Epidermal melanocyte (primary cell): ENCODE results near the gene ARHGAP25.
A peak's percentile ranks its signal among the peaks of the same experiment; 100 is the strongest.

Experiments
- DNase-seq: peaks from one replicate; pipeline ENCODE4 v3.0.0; 2011; ENCODE audit warnings: low spot score; ENCODE audit not compliant: insufficient read length

ARHGAP25 gene, protein sequence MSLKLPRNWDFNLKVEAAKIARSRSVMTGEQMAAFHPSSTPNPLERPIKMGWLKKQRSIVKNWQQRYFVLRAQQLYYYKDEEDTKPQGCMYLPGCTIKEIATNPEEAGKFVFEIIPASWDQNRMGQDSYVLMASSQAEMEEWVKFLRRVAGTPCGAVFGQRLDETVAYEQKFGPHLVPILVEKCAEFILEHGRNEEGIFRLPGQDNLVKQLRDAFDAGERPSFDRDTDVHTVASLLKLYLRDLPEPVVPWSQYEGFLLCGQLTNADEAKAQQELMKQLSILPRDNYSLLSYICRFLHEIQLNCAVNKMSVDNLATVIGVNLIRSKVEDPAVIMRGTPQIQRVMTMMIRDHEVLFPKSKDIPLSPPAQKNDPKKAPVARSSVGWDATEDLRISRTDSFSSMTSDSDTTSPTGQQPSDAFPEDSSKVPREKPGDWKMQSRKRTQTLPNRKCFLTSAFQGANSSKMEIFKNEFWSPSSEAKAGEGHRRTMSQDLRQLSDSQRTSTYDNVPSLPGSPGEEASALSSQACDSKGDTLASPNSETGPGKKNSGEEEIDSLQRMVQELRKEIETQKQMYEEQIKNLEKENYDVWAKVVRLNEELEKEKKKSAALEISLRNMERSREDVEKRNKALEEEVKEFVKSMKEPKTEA

GRCh38 chr2:68734688-68735525 lies at the start of gene ARHGAP25:
Gene ARHGAP25 (plus strand): TSS chr2:68734811. CDS start chr2:68735200, 389 bp downstream.
- no peak for DNase-seq

DNA sequence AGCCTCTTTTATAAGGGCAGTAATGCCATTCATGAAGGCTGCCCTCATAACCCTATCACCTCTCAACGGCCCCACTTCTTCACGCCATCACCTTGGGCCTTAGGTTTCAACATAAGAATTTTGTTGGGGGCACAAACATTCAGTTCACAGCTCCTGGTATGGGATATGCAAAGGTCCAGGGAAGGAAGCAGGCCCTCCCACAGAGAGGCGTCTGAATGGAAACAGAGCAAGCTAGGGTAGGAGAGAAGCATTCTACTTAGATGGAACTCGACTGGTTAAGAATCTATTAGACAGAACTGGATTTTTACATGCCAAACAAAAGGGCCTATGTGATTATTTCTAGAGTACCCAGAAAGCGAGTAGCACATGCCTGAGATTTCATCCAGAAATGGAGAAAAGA lies 48.4 kb upstream of the ARHGAP25 start:
- DNase-seq: no peak

- DNase-seq: no peak
These were observed 47.6 kb upstream of the ARHGAP25 start for GRCh38 chr2:68687018-68687417.

DNA sequence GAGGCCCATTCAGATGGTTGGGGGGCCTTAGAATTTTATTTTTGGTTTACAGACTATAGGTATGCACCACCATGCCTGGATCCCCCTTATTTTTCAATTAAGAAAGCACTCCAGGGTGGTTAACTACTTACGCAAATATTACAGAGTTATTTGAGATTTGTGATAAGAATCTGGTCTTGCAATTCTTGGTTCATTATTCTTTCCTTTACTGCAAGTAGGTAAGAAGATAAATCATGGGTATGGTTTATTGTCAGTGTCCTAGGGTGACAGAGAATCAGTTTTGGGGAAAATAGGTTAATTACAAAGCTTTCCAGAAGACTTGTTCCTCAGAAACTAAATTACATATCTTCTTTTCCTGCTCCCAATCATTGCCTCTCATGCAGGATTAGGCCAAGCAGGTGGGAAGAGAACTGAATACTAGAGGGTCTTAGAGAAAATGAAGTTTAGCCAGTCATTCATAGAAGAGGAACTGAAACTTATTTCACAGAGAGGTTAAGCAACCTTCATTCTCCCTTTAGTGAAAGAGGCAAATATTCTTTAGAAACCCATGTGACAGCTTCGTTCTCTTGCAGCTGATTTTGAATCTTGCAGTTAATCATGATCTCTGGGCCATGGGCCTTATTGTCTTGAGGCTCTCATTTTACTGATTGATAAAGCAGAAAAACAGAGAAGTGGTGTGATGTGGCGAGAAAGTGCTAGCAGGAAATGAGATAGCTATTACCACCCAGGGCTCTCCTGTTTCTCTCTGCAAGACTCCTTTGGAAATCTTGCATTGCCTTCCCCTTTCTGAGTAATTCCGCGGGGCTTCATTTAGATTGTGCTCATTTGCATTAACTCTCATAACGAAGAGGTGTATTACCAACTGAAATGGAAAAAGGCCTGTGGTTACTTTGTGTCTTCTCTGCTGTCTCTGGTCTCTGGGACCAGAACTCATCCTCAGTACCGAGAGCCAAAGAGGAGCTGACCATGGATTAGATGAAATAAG lies 44.8 kb upstream of the ARHGAP25 start:
- no peak for DNase-seq

- no peak for DNase-seq
These were observed 43.8 kb upstream of the ARHGAP25 start for GRCh38 chr2:68690851-68691250.

- no peak for DNase-seq
These were observed 42.1 kb upstream of the ARHGAP25 start for GRCh38 chr2:68692511-68692910.

GRCh38 chr2:68693951-68694350 lies 40.7 kb upstream of the ARHGAP25 start:
- no peak for DNase-seq

DNA sequence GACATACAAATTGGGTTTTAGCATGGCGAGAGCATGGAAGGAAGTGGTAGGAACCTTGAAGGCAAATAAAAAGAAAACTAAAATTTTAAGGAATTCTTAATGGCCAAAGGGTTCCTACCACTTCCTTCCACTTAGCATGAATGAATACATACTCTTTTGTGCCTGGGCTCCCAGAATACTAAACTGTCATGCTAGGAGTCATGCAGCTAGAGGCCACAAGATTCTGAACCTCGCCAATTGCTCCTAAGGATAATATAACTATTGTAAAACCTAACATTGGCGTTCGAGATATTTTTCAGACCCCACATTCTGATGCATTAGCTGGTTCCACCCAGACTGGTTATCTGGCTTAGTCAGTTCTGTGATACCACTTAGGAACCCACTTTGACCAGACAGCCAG lies 38.6 kb upstream of the ARHGAP25 start:
- no peak for DNase-seq

GRCh38 chr2:68696554-68696953 lies 38.1 kb upstream of the ARHGAP25 start:
- DNase-seq: no peak

- no peak for DNase-seq
These were observed 35.8 kb upstream of the ARHGAP25 start for GRCh38 chr2:68698567-68699377.

GRCh38 chr2:68700560-68700959 lies 34.1 kb upstream of the ARHGAP25 start:
- no peak for DNase-seq

DNA sequence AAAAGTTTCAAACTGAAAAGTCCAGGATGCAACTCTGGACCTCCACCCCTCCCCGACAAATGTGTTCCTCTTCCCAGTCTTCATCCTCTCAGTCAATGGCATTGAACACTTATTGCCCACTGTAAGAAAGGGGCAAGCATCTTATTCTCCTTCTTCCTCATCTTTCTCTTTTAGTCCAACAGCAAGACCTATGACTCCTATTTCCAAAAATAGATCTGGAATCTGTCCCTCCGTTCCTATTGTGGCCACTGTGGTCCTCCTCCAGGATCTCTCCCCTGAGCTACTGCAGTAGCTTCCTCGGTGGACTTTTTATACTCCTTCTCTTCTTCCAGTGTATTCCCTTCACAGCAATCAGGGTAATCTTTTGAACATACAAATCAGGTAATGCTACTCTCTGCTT lies 28.0 kb upstream of the ARHGAP25 start:
- DNase-seq: no peak

GRCh38 chr2:68708629-68709028 lies 26.0 kb upstream of the ARHGAP25 start:
- no peak for DNase-seq

GRCh38 chr2:68709421-68709911 lies 25.1 kb upstream of the ARHGAP25 start:
- DNase-seq: peak; percentile 51

GRCh38 chr2:68710336-68710735 lies 24.3 kb upstream of the ARHGAP25 start:
- DNase-seq: no peak

DNA sequence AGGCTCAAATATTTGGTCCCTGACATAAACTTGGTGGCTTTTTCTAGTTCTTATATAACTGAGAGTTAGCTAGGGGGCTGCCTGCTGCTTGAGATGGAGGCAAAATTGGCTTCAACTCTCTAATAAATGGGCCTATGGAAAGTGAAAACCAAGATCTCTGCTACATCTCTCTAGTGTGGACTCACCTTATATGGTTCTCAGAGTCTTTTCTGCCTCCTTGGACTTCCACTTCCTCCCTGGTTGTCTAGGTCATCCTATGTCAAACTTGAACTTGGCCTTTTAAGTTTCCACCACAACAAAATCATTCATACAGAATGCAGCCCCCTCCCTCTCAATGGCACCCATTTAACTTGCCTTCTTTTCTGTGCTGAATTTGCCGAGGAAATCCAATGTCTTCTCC lies 23.9 kb upstream of the ARHGAP25 start:
- DNase-seq: no peak

DNA sequence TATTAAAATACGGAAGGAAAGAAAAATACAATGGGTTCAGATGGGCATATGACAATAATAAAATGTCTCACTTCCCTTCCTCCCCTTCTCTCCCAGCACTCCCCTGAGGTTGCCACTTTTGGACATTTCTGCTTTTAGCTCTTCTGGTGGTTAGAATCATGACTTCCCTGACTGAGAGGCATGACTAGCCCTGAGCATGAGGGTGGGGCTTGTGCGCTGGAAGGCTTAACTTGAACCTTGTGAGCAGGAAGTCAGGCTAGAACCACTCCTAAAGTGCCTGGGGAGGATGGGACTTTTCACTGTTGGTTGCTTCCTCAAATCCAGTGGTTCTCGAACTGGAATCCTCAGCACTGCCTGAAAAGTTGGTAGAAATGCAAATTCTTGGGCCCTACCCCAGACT lies 19.7 kb upstream of the ARHGAP25 start:
- no peak for DNase-seq

DNA sequence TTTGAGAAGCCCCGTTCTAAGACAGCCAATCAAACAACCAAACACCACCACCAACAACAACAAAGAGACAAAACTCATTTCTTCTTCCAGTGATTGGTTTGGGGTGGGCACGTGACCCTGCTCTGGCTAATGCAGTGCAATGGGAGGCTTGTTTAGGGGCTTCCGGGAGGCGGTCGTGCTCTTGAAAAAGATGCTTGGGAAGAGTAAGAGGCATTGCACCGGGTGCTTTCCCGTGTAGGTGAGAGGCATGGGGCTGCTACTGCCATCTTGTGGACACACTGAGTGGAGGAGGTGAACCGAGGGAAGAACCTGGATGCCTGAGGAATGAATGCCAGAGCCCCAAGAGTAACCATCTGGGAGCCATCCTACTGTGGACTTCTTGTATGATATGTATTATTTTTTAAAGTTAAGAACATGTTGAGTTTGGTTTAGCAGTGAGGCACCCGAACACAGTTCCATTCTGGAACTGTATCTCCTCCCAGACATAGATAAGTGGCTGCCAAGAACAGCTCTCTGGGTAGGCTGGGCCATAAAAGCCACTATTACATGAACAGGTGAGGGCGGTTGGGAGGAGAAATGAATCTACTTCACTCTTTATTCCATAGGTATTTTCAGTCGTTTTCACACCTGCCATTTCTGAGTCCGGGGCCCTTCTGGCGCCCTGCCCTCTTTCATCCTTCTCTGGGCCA lies 19.1 kb upstream of the ARHGAP25 start:
- no peak for DNase-seq

GRCh38 chr2:68716604-68717304 lies 17.9 kb upstream of the ARHGAP25 start:
- no peak for DNase-seq
